HG02798 (cell line): ENCODE measurements around the gene ALDH1A3.

ENCODE experiments used
- ATAC-seq: cut with Tn5 transposase; IDR thresholded peaks from one replicate; pipeline ENCODE4 v1.9.1; 2021; ENCODE audit warnings: mild to moderate bottlenecking; ENCODE audit not compliant: unreplicated experiment, poor library complexity

ALDH1A3 gene

DNA sequence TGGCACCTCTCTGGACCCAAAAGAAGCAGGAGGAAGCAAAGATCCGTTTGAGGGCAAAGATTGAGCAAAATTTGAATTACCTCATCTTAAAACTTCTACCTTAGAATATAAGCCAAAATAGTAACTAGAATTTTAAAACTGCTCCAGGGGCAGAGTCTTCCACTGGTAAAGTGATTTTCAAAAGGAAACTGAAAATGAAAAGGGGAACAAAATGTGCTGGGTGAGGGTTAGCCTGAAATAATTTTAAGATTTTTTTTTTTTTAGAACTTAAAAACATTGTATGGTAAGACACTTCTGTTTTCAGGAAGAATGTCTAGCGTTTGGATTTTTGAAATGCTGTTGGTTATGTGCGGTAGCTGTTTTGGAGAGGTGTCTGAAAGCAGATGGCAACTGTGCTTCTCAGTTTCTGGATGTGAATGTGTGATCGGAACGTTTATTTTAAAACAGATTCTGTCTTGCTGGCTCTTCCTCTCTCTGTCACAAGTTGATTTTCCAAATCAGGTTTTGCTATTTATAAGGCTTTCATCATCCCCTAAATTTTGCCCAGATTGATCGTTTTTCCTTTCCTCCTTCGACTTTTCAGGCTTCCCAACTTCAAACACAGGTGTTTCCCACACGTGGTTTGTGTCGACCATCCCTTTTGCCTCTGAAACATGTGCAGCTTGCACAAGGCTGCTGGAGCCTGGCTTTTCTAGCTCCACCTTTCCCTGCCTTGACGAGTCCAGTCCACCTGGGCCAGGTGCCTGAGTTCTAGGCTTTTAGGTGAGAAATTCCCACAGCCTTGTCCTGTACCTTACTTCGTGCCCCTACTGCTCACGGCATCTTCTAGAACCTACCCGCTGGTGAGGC lies 42.8 kb downstream of the ALDH1A3 start:
- peak; percentile 17 for ATAC-seq

- peak; percentile 18 for ATAC-seq
Measured at GRCh38 chr15:100923076-100923475, 43.4 kb downstream of the ALDH1A3 start.

- ATAC-seq = no peak
Measured at GRCh38 chr15:100923902-100924301, 44.3 kb downstream of the ALDH1A3 start.

DNA sequence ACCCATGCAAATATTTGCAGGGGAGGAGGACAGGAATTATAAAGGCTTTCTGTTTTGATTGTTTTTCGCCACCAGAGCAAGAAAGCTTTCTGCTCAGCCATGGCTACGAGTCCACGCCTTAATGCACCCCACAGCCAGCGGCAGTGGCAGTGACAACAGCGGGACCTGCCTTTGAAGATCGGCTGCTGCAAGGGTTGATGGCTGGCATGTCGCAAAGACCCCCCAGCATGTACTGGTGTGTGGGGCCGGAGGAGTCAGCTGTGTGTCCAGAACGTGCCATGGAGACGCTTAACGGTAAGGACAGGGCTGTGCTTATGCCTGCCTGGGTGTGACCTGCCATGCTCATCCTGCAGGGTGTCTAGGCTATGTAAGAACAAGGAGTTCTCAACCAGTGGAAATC lies 44.8 kb downstream of the ALDH1A3 start:
- no peak for ATAC-seq

- ATAC-seq = no peak
Measured at GRCh38 chr15:100925480-100925879, 45.8 kb downstream of the ALDH1A3 start.

DNA sequence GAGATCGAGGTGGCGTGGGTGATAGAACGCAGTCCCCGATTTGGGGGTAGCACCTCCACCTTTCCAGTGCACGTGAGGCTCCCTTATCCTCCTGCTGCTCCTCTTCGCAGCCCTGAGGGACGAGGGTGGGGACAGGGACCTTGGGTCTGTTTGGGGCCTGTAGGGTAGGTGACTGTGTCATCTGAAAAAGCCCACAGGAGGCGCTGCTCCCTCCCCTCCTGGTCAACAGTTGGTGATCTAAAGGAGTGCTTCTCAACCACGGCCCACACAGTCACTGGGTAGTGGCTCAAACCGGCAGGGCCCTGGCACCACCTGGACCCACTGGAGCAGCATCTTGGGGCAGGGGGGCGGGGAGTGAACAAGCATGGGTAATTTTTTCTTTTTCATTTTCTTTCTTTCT lies 46.6 kb downstream of the ALDH1A3 start:
- no peak for ATAC-seq

GRCh38 chr15:100926971-100927756 lies 47.5 kb downstream of the ALDH1A3 start:
- ATAC-seq = peak; percentile 31

DNA sequence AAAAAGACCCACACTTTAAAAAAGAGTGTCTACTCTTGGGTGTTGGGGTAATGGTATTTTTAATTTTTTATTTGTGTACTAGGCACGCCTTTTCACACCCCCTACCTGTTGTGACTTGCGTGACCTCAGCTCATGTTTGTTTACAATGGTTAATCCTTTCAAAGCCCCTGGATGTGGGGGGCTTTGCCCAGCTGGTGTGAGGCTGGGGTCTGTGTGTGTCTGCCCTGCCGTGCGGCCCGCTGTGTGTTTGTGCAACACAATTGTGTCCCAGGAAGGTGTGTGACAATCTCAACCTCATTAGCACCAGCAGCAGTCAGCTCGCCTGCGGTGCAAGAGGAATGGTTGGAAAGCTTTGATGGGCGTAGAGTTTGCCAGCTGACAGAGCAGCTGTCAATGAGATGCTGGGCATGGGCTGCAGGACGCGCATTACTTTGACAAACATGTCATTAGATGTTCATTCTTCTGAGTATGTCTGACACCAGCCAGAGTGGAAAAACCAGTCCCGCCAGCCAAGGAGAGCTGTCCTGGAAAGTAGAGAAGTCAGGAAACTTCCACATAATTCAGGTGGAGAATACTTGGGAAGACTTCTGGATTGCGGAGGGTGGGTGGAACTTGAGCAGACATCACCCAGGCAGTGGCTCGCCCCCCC lies 49.1 kb downstream of the ALDH1A3 start:
- no peak for ATAC-seq

- peak; percentile 38 for ATAC-seq
Measured at GRCh38 chr15:100929641-100930042, 50.0 kb downstream of the ALDH1A3 start.

DNA sequence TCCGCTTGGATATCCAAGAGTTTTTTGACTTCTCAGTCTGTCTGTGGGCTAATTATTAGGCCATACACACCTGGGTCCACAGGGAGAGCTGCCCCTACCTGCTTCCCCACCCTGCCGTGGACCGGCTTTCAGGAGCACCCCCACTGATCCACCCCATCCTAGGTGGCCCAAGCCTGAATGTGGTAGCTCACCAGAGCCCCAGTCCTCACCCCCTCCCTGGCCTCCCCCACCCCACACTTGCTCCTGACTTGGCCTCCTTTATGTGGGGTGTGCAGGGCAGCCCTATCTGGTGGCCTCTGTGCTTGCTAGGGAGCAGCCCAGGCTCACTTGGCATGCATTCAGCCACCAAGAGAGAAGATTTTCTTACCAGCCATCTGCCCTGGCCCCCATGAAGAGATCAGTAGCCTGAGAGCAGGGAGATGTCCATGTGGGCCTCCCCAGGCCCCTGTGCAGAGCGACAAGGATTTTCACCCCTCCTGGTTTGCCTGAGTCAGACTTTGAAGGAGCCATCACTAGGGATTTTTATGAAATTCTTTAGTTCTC lies 50.7 kb downstream of the ALDH1A3 start:
- ATAC-seq = no peak

DNA sequence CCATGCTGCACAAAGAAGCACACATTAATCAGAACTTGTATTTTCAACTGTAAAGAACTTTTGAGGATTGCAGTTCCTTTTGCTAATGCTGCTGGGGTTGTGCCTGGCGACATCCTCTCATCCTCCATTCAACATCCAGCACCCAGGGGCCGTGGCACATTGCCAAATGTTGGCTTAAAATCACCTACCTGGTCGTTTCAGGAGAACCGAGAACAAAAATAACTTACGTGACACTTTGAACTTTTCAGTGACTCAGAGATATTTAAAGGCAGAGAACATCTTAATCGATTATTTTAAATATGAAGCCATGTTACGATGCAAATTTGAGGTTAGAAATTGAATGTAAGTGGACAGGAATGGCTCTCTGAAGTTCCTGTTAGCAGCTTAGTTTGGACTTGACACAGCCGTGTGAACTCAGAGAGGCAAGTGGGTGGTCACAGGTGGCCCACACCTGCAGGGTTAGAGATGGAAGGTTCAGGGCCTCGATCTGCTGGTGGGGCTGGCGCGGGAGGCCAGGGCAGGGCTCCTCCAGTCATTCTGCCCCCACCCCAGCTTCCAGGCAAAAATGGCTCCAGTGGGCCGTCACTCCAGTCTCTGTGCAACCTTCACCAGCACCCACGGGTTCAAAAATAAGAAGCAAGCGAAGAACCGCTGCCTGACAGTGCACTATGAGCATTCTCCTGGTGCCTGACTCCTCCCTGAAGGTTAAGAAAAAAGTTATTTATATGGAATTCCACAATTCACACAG lies 51.7 kb downstream of the ALDH1A3 start:
- peak; percentile 73 for ATAC-seq

DNA sequence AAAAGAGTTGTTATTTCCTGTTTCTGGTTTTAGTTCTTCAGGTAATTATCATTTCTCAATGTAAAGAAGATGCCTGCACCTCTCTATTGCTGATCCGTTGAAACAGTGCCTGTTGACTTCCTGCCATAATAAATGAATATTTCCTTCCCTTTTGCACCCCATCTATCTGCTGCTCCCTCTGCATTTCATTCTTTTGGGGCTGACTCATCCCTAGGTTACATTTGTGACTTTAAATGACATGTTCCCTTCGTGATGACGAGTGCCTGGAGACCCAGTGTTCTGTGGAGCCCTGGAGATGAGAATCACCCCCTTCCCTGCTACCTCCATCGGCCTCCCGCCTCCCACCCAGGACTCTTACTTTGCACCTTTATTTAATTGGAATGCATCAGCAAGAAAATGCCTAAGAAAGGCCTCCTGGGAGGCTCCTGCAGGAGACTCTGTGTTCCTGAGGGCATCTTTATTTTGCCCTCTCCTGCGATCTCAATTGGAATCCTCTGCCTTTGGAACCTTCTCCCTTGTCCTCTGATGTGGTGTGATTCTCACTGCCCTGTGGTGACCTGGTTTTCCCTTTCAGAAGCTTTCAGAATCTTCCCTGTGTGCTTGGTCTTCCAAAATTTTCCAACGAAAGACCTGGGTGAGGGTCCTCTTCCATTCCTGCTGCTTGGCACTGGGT lies 53.2 kb downstream of the ALDH1A3 start:
- no peak for ATAC-seq

GRCh38 chr15:100934166-100934565 lies 54.5 kb downstream of the ALDH1A3 start:
- no peak for ATAC-seq

DNA sequence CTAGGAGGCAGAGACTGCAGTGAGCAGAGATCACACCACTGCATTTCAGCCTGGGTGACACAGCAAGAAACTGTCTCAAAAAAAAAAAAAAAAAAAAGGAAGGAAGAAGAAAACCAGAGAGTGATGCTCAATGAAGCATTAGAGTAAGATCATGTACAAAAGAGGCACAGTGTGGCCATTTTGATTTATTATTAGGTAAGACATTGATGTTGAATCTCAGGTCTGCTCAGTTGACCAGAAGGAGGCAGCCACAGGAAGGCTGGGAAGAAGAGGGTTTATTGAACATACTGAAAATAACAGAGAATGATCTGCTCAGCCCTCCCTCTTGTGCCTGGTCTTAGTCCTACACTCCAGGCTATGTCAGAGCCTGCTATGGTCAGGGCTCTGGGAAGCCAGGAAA lies 55.1 kb downstream of the ALDH1A3 start:
- no peak for ATAC-seq

DNA sequence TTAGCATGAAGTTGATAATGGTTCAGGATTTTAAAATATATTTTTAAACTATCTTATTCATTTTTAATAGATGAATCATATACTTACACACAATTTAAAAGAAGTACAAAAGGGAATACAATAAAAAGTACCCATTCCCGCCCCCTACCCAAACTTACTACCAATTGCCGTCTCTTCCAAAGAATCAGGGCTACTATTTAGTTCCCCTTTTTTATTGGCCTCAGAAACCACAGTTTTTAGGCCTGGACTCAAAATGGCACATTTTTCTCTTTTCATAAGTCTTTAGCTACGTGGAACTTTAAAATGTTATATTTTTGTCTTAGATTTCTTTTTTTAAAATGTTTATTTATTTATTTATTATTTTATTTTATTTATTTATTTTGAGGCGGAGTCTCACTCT lies 57.5 kb downstream of the ALDH1A3 start:
- no peak for ATAC-seq

GRCh38 chr15:100939791-100940190 lies 60.2 kb downstream of the ALDH1A3 start:
- ATAC-seq = no peak

DNA sequence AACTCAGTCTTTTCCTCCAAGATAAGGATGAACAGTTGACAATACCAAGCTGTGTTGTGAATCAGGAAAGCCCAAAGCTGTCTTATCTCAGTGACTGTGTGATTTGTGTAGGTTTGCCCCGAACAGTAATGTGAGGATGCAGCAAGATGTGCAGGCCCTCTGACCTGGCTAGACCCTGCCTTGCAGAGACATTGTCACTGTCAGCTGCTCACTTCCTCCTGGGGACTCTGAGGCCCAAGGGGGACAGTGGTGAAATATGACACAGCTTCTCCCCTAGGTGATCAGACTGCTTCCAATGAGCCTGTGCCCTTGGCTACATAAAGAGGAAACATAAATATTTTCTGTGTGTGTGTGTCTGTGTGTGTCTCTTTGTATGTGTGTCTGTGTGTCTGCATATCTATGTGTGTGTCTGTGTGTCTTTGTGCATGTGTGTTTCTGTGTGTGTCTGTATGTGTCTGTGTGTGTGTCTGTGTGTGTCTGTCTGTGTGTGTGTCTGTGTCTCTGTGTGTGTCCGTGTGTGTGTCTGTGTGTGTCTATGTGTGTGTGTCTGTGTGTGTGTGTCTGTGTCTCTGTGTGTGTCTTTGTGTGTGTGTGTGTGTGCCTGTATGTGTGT lies 61.2 kb downstream of the ALDH1A3 start:
- peak; percentile 65 for ATAC-seq

GRCh38 chr15:100941536-100941935 lies 61.9 kb downstream of the ALDH1A3 start:
- peak; percentile 70 for ATAC-seq
